ENCODE data around the gene HYDIN. TPM values are rescaled to one million over a fixed set of nuclear protein-coding genes. Genes with fewer than 3 reads are reported as not detected.

The HYDIN gene
- total RNA-seq, 4 donors from 2014 or later: 0.35 to 10.3 (median 4.3) TPM

- Histone ChIP-seq H3K27me3 (no peaks in the 10 kb centered on the region), H3K4me1 (peaks cover 0 to 14% (median 0%) of the 10 kb centered on the region in 3 donors), H3K27ac (no peak overlapping the region), H3K9me3 (no peaks in the 10 kb centered on the region), H3K4me3 (no peak overlapping the region), H3K36me3 (peaks cover 0 to 81% of the 10 kb centered on the region in 2 donors)
- no peak for TF ChIP-seq POLR2A (IDR thresholded peaks at IDR 0.05)
- no peak for TF ChIP-seq POLR2AphosphoS5 (IDR thresholded peaks at IDR 0.05)
- peak in 3 of 4 experiments; percentile 94 to 95 (median 95) for TF ChIP-seq CTCF (IDR thresholded peaks at IDR 0.05)
- 33 to 51% methylated on average over 9 to 12 of the region's 15 CpGs for WGBS, 2 donors (ENCODE audit: low coverage in 1 of 2)
- ATAC-seq: peak; percentile 78
These were observed 459.6 kb downstream of the HYDIN start for GRCh38 chr16:70770626-70771552.

GRCh38 chr16:70770291-70770625 lies 460.3 kb downstream of the HYDIN start:
- Histone ChIP-seq H3K27ac (no peak overlapping the region), H3K36me3 (peaks cover 0 to 85% of the 10 kb centered on the region in 2 donors)
- TF ChIP-seq POLR2AphosphoS5 (IDR thresholded peaks at IDR 0.05) (no peak), EP300 (IDR thresholded peaks at IDR 0.05) (no peak), POLR2A (IDR thresholded peaks at IDR 0.05) (no peak), CTCF (IDR thresholded peaks at IDR 0.05) (no peak)

DNA sequence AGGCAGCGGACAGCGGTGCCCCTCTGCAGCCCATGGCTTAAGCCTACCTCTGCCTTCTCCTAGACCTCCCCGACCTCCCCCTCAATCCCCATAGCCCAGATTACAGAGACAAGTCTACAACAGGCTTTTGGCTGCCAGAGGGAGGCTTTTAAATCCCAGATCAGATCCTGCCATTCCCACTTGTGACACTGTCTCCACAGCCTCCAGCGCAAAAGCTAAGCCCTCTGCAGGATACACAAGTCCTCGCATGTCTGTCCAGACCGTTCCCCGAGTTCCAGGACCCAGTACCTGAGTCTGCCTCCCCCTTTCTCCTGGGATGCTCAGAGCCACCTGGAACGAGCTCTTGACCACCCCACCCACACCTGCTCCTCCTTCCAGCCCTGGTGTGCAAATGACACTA lies 460.8 kb downstream of the HYDIN start:
- Histone ChIP-seq H3K4me3 (no peak overlapping the region), H3K4me1 (peaks cover 0 to 14% (median 0%) of the 10 kb centered on the region in 3 donors), H3K36me3 (peaks cover 0 to 86% of the 10 kb centered on the region in 2 donors), H3K27me3 (no peaks in the 10 kb centered on the region), H3K9me3 (no peaks in the 10 kb centered on the region), H3K27ac (no peak overlapping the region)
- TF ChIP-seq EP300 (IDR thresholded peaks at IDR 0.05) (no peak), CTCF (IDR thresholded peaks at IDR 0.05) (no peak), POLR2AphosphoS5 (IDR thresholded peaks at IDR 0.05) (no peak), POLR2A (IDR thresholded peaks at IDR 0.05) (no peak)
- ATAC-seq: no peak
- WGBS, 2 donors (ENCODE audit: low coverage in 1 of 2): 87 to 95% methylated on average over 3 to 4 of the region's 8 CpGs

More at GRCh38 chr16:70770291-70770625, 460.3 kb downstream of the HYDIN start:
- Histone ChIP-seq H3K4me3 (no peak overlapping the region), H3K9me3 (no peaks in the 10 kb centered on the region), H3K27me3 (no peaks in the 10 kb centered on the region), H3K4me1 (peaks cover 0 to 14% (median 0%) of the 10 kb centered on the region in 3 donors)
- WGBS, 2 donors (ENCODE audit: low coverage in 1 of 2): 83% methylated on average over 3 of the region's 9 CpGs; no CpG with 5 or more reads in 1 of the 2 donors
- ATAC-seq: no peak

DNA sequence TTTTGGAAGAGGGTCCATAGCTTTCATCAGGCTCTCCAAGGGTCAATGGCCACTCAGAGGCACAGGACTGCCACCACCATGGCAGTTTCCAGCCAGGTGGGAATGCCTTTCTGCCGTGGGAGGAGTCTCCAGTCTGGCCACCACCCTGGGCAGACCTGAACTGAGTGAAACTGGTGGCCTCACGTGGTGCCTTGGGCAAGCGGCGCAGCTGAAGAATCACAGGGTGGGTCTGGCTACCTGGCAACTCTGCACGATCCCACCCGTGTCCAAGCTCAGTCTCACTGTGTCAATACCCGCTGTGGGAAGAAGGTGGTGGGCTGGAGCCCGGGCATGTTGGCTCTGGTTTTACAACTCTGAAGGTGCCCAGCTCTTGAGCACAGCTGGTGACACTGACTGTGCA lies 461.4 kb downstream of the HYDIN start:
- ATAC-seq: no peak
- WGBS, 2 donors (ENCODE audit: low coverage in 1 of 2): 80 to 100% methylated on average over 1 of the region's 8 CpGs
- H3K9me3 ChIP-seq: no peaks in the 10 kb centered on the region

More for the DNA sequence above, 461.4 kb downstream of the HYDIN start:
- TF ChIP-seq EP300 (IDR thresholded peaks at IDR 0.05) (no peak), POLR2A (IDR thresholded peaks at IDR 0.05) (no peak), CTCF (IDR thresholded peaks at IDR 0.05) (no peak), POLR2AphosphoS5 (IDR thresholded peaks at IDR 0.05) (no peak)
- no peak overlapping the region for H3K27ac ChIP-seq
- H3K27me3 ChIP-seq: no peaks in the 10 kb centered on the region
- H3K4me3 ChIP-seq: no peak overlapping the region
- peaks cover 0 to 14% (median 0%) of the 10 kb centered on the region in 3 donors for H3K4me1 ChIP-seq
- H3K36me3 ChIP-seq: peaks cover 0 to 87% of the 10 kb centered on the region in 2 donors

Measured in gastroesophageal sphincter (tissue), 4 donors.